ENCODE data around the gene BRI3. TPM values are rescaled to one million over a fixed set of nuclear protein-coding genes. Genes with fewer than 3 reads are reported as not detected.

BRI3 gene, protein sequence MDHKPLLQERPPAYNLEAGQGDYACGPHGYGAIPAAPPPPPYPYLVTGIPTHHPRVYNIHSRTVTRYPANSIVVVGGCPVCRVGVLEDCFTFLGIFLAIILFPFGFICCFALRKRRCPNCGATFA
- total RNA-seq: 10 to 100 TPM; 68.5 to 85.4 TPM

DNA sequence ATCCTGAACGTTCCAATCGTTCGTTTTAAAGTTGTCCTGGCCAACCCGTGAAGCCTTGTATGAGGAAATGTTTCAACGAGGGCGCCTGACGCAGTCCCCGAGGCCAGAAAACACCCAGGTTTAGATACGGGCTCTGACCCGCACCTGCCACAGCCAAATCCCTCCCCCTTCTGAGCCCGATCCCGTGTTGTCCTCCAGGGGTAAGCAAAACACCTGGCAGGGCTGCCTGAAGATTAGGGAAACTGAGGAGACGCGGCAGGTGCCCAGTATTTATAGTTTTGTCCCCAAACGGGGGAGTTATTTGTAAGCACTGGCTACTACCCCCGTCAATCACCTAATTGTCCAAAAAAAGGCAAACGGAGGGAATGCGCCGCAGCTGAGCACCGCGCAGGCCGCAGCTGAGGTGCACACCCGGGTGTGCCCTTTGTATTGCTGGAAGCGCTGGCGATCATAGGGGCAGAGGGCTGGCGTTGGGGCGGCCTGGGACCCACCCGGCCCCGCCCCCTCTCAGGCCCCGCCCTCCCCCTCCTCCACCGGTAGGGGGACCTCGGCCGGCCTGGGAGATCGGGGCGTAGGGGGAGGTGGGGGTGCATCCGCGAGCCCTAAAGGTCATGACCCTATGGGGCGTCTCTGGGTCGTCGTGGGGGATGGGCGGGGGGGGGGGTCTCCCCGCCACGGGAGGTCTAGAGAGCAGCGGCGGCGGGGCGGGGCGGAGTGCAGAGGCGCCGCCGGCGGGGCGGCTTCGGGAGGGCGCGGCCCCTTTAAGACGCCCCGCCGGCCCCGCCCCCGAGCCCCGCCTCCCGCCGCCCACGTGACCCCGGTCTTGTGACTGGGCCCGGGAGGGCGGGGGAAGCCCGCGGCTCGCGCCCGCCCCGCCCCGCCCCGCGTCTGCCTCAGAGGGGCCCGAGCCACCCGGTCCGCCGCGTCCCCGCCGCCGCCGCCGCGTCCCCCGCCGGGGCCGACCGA, at the start of gene BRI3:
BRI3 (plus strand) TSS at position 896 of the 966 bp plus-strand sequence. CDS start 110 bp downstream, outside the sequence.
- intact Hi-C loops (cut with DNase I): no loop called here
- TF ChIP-seq POLR2A (IDR thresholded peaks at IDR 0.05) (peak; percentile 89), POLR2AphosphoS5 (IDR thresholded peaks at IDR 0.05) (peak; percentile 76)
- TF ChIP-seq, protein P1, sequence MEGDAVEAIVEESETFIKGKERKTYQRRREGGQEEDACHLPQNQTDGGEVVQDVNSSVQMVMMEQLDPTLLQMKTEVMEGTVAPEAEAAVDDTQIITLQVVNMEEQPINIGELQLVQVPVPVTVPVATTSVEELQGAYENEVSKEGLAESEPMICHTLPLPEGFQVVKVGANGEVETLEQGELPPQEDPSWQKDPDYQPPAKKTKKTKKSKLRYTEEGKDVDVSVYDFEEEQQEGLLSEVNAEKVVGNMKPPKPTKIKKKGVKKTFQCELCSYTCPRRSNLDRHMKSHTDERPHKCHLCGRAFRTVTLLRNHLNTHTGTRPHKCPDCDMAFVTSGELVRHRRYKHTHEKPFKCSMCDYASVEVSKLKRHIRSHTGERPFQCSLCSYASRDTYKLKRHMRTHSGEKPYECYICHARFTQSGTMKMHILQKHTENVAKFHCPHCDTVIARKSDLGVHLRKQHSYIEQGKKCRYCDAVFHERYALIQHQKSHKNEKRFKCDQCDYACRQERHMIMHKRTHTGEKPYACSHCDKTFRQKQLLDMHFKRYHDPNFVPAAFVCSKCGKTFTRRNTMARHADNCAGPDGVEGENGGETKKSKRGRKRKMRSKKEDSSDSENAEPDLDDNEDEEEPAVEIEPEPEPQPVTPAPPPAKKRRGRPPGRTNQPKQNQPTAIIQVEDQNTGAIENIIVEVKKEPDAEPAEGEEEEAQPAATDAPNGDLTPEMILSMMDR (IDR thresholded peaks at IDR 0.05): peak in 1 of 4 experiments; percentile 11
- DNase-seq (ENCODE audit: low spot score): peak; percentile 92
- Histone ChIP-seq H3K4me1 (replicated peaks) (peaks cover 23% of the 10 kb centered on the region), H3K27ac (peak within 1 kb of the TSS; percentile 93 to 99), H3K9me3 (no peaks in the 10 kb centered on the region), H3K4me3 (peak within 1 kb of the TSS; percentile 92 to 99), H3K36me3 (no peaks in the 10 kb centered on the region), H3K27me3 (replicated peaks; ENCODE audit: insufficient read depth) (no peaks in the 10 kb centered on the region)
- 1% methylated on average over 44 of the region's 92 CpGs for WGBS

DNA sequence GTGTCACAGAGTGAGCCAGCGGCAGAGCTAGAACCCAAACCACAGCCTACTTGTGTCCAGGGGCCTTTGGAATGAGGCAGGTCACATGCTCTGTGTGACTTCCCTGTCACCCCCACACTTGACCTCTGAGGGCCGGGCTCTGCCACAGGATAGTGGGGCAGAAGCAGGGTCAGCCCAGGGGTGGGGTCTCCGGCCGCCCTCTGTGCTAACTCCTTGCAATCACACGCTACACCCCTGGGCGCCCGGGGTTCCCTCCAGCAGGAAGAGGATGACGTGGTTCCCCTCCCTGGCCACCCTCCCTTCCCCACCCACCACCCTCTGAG, 49.3 kb upstream of the BRI3 start:
- intact Hi-C loops (cut with DNase I): no loop called here
- no peak overlapping the region for H3K27ac ChIP-seq
- H3K4me1 ChIP-seq (replicated peaks): no peaks in the 10 kb centered on the region
- WGBS: 92% methylated on average over 8 of the region's 8 CpGs
- H3K9me3 ChIP-seq: no peaks in the 10 kb centered on the region
- no peaks in the 10 kb centered on the region for H3K36me3 ChIP-seq
- H3K27me3 ChIP-seq (replicated peaks; ENCODE audit: insufficient read depth): no peaks in the 10 kb centered on the region
- no peak for DNase-seq (ENCODE audit: low spot score)
- no peak for TF ChIP-seq POLR2AphosphoS5 (IDR thresholded peaks at IDR 0.05)
- TF ChIP-seq, protein P1 (IDR thresholded peaks at IDR 0.05): no peak
- TF ChIP-seq POLR2A (IDR thresholded peaks at IDR 0.05): no peak
- H3K4me3 ChIP-seq: no peak overlapping the region

DNA sequence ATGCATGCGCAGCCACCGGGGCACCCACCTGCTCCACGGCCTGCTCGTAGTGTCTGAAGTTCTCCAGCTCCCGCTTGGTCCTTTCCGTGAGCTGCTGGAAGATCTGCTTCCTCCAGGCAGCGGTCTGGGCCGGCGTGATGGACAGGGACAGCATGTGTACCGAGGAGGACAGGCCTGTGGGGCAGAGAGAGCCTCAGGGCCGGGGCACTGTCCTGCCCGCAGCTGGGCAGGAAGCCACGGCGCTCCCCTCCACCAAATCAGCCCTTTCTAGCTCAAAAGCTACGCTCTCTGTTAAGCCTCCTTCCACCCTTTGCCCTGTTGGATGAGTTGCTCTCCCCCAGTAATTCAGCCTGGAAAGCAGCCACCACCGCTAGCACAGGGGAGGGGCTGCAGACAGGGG, 48.7 kb upstream of the BRI3 start:
- TF ChIP-seq, protein P1 (IDR thresholded peaks at IDR 0.05): no peak
- TF ChIP-seq POLR2AphosphoS5 (IDR thresholded peaks at IDR 0.05) (no peak), POLR2A (IDR thresholded peaks at IDR 0.05) (no peak)
- H3K36me3 ChIP-seq: no peaks in the 10 kb centered on the region
- no peak for DNase-seq (ENCODE audit: low spot score)
- intact Hi-C loops (cut with DNase I): no loop called here
- 91% methylated on average over 16 of the region's 16 CpGs for WGBS
- H3K9me3 ChIP-seq: no peaks in the 10 kb centered on the region
- H3K4me1 ChIP-seq (replicated peaks): no peaks in the 10 kb centered on the region
- H3K27ac ChIP-seq: no peak overlapping the region
- H3K27me3 ChIP-seq (replicated peaks; ENCODE audit: insufficient read depth): no peaks in the 10 kb centered on the region
- H3K4me3 ChIP-seq: no peak overlapping the region

DNA sequence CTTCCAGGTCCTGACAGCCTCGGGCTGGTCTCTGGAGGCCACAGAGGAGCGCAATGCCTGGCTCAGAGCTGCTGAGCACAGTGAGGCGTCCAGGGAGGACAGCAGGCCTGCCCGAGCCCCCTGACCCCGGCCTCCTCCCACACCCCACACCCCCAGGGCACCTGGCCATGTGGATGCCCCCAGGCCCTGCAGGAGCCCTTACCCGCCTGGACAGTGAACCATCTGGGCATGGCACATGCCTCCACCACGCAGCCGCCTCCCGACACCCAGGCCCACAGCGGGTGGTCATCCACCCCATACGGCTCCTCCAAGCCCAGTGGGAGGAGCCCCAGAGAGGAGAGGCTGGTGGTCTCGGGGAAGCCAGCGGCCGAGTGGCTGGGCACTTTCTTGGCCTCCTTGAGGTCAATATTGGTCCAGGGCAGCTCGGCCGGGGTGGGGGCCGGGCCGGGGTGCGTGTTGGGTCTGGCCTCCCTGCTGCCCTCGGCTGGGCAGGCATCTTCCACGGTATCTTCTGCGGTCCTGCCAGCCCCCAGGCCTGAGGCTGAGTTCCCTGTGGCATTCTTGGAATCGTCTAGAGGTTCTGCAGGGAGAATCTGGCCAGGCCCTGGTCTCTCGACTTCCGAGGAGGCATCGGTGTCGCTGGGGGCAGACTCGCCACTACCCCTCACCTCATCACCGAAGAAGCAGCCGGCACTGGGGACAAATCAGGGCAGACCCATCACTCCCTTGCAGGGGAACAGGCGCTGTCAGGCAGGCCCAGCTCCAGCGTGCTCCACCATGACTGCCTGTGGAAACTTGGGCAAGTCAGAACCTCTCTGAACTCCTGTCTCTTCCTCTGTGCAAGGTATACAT, 48.0 kb upstream of the BRI3 start:
- no peaks in the 10 kb centered on the region for H3K36me3 ChIP-seq
- TF ChIP-seq POLR2AphosphoS5 (IDR thresholded peaks at IDR 0.05) (no peak), POLR2A (IDR thresholded peaks at IDR 0.05) (no peak)
- TF ChIP-seq, protein P1 (IDR thresholded peaks at IDR 0.05): no peak
- no peaks in the 10 kb centered on the region for H3K9me3 ChIP-seq
- intact Hi-C loops (cut with DNase I): no loop called here
- no peaks in the 10 kb centered on the region for H3K4me1 ChIP-seq (replicated peaks)
- H3K27me3 ChIP-seq (replicated peaks; ENCODE audit: insufficient read depth): no peaks in the 10 kb centered on the region
- no peak overlapping the region for H3K27ac ChIP-seq
- H3K4me3 ChIP-seq: no peak overlapping the region
- DNase-seq (ENCODE audit: low spot score): no peak
- 91% methylated on average over 22 of the region's 32 CpGs for WGBS

Measured in prostate gland (tissue), 2 donors.